HEK293 (cell line): Measurements from ENCODE around the gene HLA-DQA1.

Source experiments
- CTCF ChIA-PET: fragments of 350-600 bp; formaldehyde crosslinking; extraction: SDS; loops from one replicate; lab custom pipeline; 2021; ENCODE audit warnings: antibody characterized with exemption; lab: Yijun Ruan, JAX
- POLR2A ChIA-PET: fragments of 300-600 bp; formaldehyde crosslinking; extraction: SDS; loops from one replicate; lab custom pipeline; 2020; ENCODE audit warnings: antibody characterized with exemption, inconsistent platforms; lab: Yijun Ruan, JAX
- H3K27ac ChIP-seq: fragments of 200-500 bp; sonication (Bioruptor generic); 2 replicates; pipeline ENCODE4 v1.5.1; 2014; ENCODE audit warnings: low read depth, low read length, control low read depth, inconsistent platforms; ENCODE audit errors: extremely low read depth
- H3K36me3 ChIP-seq, 2 experiments: fragments of 200-500 bp in 1 of 2; sonication (Bioruptor generic) in 1 of 2; 1 replicate in 1 of 2; 2 replicates in 1 of 2; pipeline ENCODE4 v1.5.1; 2014 to 2017; ENCODE audit warnings: inconsistent platforms in 2 of 2, low read length in 2 of 2; ENCODE audit not compliant: control insufficient read depth in 2 of 2, insufficient read depth in 1 of 2
- H3K4me1 ChIP-seq: fragments of 200-500 bp; sonication (Bioruptor generic); 2 replicates; pipeline ENCODE4 v1.5.1; 2014; ENCODE audit warnings: mild to moderate bottlenecking, low read length, inconsistent platforms; ENCODE audit not compliant: control insufficient read depth, insufficient read depth
- H3K4me3 ChIP-seq: 2 replicates; pipeline ENCODE4 v1.5.1; 2011; ENCODE audit warnings: low read depth, mild to moderate bottlenecking, control low read depth, low read length, moderate library complexity
- H3K9me3 ChIP-seq: fragments of 200-500 bp; sonication (Bioruptor generic); 2 replicates; pipeline ENCODE4 v1.5.1; 2014; ENCODE audit warnings: low read depth, low read length, inconsistent platforms; ENCODE audit not compliant: control insufficient read depth, insufficient read depth
- BCL11B ChIP-seq: fragments of 450-650 bp; formaldehyde crosslinking; IDR thresholded peaks from 2 replicates; pipeline ENCODE4 v1.5.1; 2016; ENCODE audit warnings: low read depth, missing biosample characterization, missing genetic modification characterization
- KLF1 ChIP-seq: fragments of 450-650 bp; formaldehyde crosslinking; IDR thresholded peaks from 2 replicates; pipeline ENCODE4 v1.5.1; 2016; ENCODE audit warnings: missing biosample characterization, missing genetic modification characterization
- REPIN1 ChIP-seq: fragments of 450-650 bp; formaldehyde crosslinking; IDR thresholded peaks from 2 replicates; pipeline ENCODE4 v1.5.1; 2017; ENCODE audit warnings: missing biosample characterization, missing genetic modification characterization, low read depth
- ZNF146 ChIP-seq: fragments of 450-650 bp; formaldehyde crosslinking; IDR thresholded peaks from 2 replicates; pipeline ENCODE4 v1.5.1; 2016; ENCODE audit warnings: missing biosample characterization, missing genetic modification characterization
- ZNF18 ChIP-seq: fragments of 450-650 bp; formaldehyde crosslinking; IDR thresholded peaks from 2 replicates; pipeline ENCODE4 v1.5.1; 2016; ENCODE audit warnings: missing biosample characterization, missing genetic modification characterization
- ZNF184 ChIP-seq: fragments of 450-650 bp; IDR thresholded peaks from 2 replicates; pipeline ENCODE4 v1.5.1; 2018; ENCODE audit warnings: missing biosample characterization, mild to moderate bottlenecking, missing genetic modification characterization
- ZNF223 ChIP-seq: fragments of 450-650 bp; formaldehyde crosslinking; IDR thresholded peaks from 2 replicates; pipeline ENCODE4 v1.5.1; 2016; ENCODE audit warnings: missing biosample characterization, missing genetic modification characterization
- ZNF23 ChIP-seq: fragments of 450-650 bp; formaldehyde crosslinking; IDR thresholded peaks from 2 replicates; pipeline ENCODE4 v1.5.1; 2016; ENCODE audit warnings: missing biosample characterization, missing genetic modification characterization, borderline replicate concordance
- ZNF24 ChIP-seq: fragments of 450-650 bp; formaldehyde crosslinking; IDR thresholded peaks from 2 replicates; pipeline ENCODE4 v1.5.1; 2016; ENCODE audit warnings: missing biosample characterization, missing genetic modification characterization
- ZNF354C ChIP-seq: fragments of 450-650 bp; formaldehyde crosslinking; IDR thresholded peaks from 2 replicates; pipeline ENCODE4 v1.5.1; 2016; ENCODE audit warnings: missing biosample characterization, missing genetic modification characterization, low read depth, borderline replicate concordance
- ZNF362 ChIP-seq: fragments of 450-650 bp; formaldehyde crosslinking; IDR thresholded peaks from 2 replicates; pipeline ENCODE4 v1.5.1; 2016; ENCODE audit warnings: missing biosample characterization, missing genetic modification characterization
- ZNF391 ChIP-seq: fragments of 450-650 bp; formaldehyde crosslinking; IDR thresholded peaks from 2 replicates; pipeline ENCODE4 v1.5.1; 2016; ENCODE audit warnings: low read depth, missing biosample characterization, missing genetic modification characterization, borderline replicate concordance
- ZNF426 ChIP-seq: fragments of 450-650 bp; formaldehyde crosslinking; IDR thresholded peaks from 2 replicates; pipeline ENCODE4 v1.5.1; 2017; ENCODE audit warnings: missing biosample characterization, missing genetic modification characterization, mild to moderate bottlenecking, inconsistent platforms, moderate library complexity
- ZNF549 ChIP-seq: fragments of 450-650 bp; IDR thresholded peaks from 2 replicates; pipeline ENCODE4 v1.5.1; 2018; ENCODE audit warnings: missing biosample characterization, missing genetic modification characterization, mild to moderate bottlenecking, inconsistent platforms, moderate library complexity
- ZNF621 ChIP-seq: fragments of 450-650 bp; formaldehyde crosslinking; IDR thresholded peaks from 2 replicates; pipeline ENCODE4 v1.5.1; 2017; ENCODE audit warnings: missing biosample characterization, missing genetic modification characterization
- ZNF639 ChIP-seq: fragments of 450-650 bp; formaldehyde crosslinking; IDR thresholded peaks from 2 replicates; pipeline ENCODE4 v1.5.1; 2016; ENCODE audit warnings: missing biosample characterization, missing genetic modification characterization
- ZNF654 ChIP-seq: fragments of 450-650 bp; formaldehyde crosslinking; IDR thresholded peaks from 2 replicates; pipeline ENCODE4 v1.5.1; 2016; ENCODE audit warnings: low read depth, missing biosample characterization, missing genetic modification characterization
- ZNF76 ChIP-seq: fragments of 450-650 bp; formaldehyde crosslinking; IDR thresholded peaks from 2 replicates; pipeline ENCODE4; 2016; ENCODE audit warnings: low read depth, missing biosample characterization, missing genetic modification characterization, borderline replicate concordance
- ZNF791 ChIP-seq: fragments of 450-650 bp; formaldehyde crosslinking; IDR thresholded peaks from 2 replicates; pipeline ENCODE4 v1.5.1; 2016; ENCODE audit warnings: missing biosample characterization, missing genetic modification characterization
- TF ChIP-seq, protein P1 (sequence below): fragments of 450-650 bp; formaldehyde crosslinking; IDR thresholded peaks from 2 replicates; pipeline ENCODE4 v1.5.1; 2016; ENCODE audit warnings: missing biosample characterization, missing genetic modification characterization
- TF ChIP-seq, protein P2 (sequence below): fragments of 450-650 bp; formaldehyde crosslinking; IDR thresholded peaks from 2 replicates; pipeline ENCODE4 v1.5.1; 2016; ENCODE audit warnings: missing biosample characterization, missing genetic modification characterization
- TF ChIP-seq, protein P3 (sequence below): fragments of 450-650 bp; formaldehyde crosslinking; IDR thresholded peaks from 2 replicates; pipeline ENCODE4 v1.5.1; 2016; ENCODE audit warnings: missing biosample characterization, missing genetic modification characterization

Gene HLA-DQA1

GRCh38 chr6:32637219-32637880 lies at the start of gene HLA-DQA1:
TSS of gene HLA-DQA1 (plus strand) at chr6:32637406. CDS start at chr6:32637459, 53 bp downstream.
- ChIA-PET POLR2A (no interaction called here), CTCF (interaction anchor here (1.0 to 8.5 kb wide), 8 partner anchors 15 to 442 kb away, joined by 3 to 101 read pairs (median 5); partner anchors contain the start of gene HLA-DQB1)
- H3K4me3 ChIP-seq = no peak within 1 kb of the TSS
- no peaks in the 10 kb centered on the region for H3K36me3 ChIP-seq
- no peaks in the 10 kb centered on the region for H3K9me3 ChIP-seq
- H3K27ac ChIP-seq = peak within 1 kb of the TSS; percentile 21; the same call in 1 of the 2 replicates
- TF ChIP-seq ZNF391 (tag by site-specific recombination) (no peak), ZNF184 (tag by site-specific recombination) (no peak), ZNF549 (tag by site-specific recombination) (no peak), ZNF426 (no peak), ZNF354C (no peak), ZNF654 (tag by site-specific recombination) (no peak), BCL11B (no peak), ZNF18 (tag by site-specific recombination) (no peak), KLF1 (tag by site-specific recombination) (no peak), ZNF621 (tag by site-specific recombination) (no peak), ZNF362 (tag by site-specific recombination) (no peak), ZNF24 (no peak), ZNF76 (tag by site-specific recombination) (no peak), ZNF146 (tag by site-specific recombination) (no peak)
- TF ChIP-seq, protein P1, sequence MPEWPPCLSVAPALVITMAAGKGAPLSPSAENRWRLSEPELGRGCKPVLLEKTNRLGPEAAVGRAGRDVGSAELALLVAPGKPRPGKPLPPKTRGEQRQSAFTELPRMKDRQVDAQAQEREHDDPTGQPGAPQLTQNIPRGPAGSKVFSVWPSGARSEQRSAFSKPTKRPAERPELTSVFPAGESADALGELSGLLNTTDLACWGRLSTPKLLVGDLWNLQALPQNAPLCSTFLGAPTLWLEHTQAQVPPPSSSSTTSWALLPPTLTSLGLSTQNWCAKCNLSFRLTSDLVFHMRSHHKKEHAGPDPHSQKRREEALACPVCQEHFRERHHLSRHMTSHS (tag by site-specific recombination) = no peak
- TF ChIP-seq, protein P2, sequence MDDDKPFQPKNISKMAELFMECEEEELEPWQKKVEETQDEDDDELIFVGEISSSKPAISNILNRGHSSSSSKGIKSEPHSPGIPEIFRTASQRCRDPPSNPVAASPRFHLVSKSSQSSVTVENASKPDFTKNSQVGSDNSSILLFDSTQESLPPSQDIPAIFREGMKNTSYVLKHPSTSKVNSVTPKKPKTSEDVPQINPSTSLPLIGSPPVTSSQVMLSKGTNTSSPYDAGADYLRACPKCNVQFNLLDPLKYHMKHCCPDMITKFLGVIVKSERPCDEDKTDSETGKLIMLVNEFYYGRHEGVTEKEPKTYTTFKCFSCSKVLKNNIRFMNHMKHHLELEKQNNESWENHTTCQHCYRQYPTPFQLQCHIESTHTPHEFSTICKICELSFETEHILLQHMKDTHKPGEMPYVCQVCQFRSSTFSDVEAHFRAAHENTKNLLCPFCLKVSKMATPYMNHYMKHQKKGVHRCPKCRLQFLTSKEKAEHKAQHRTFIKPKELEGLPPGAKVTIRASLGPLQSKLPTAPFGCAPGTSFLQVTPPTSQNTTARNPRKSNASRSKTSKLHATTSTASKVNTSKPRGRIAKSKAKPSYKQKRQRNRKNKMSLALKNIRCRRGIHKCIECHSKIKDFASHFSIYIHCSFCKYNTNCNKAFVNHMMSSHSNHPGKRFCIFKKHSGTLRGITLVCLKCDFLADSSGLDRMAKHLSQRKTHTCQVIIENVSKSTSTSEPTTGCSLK (tag by site-specific recombination) = no peak
- H3K4me1 ChIP-seq = peaks cover 17% of the 10 kb centered on the region

DNA sequence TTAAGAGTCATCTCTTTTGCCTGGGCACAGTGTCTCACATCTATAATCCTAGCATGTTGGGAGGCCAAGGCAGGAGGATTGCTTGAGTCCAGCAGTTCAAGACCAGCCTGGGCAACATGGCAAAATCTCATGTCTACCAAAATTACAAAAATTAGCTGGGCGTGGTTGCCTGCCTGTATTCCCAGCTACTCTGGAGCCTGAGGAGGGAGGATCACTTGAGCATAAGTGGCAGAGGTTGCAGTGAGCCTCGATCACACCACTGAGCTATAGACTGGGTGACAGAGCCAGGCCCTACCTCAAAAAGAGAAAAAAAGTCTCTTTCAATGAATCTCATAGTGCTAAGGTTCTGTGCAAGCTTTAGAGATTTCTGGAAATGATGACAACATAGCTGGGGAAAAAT lies 49.0 kb upstream of the HLA-DQA1 start:
- H3K9me3 ChIP-seq = no peaks in the 10 kb centered on the region
- H3K36me3 ChIP-seq = no peaks in the 10 kb centered on the region
- CTCF ChIA-PET = interaction anchor here (1.0 to 1.6 kb wide), 2 partner anchors 34 to 378 kb away, joined by 3 to 7 read pairs; no protein-coding TSS in a partner anchor
- H3K27ac ChIP-seq = no peak overlapping the region
- no peak overlapping the region for H3K4me3 ChIP-seq
- no peaks in the 10 kb centered on the region for H3K4me1 ChIP-seq
- POLR2A ChIA-PET = no interaction called here
- TF ChIP-seq ZNF791 (no peak), ZNF639 (no peak), REPIN1 (no peak), ZNF223 (no peak), ZNF23 (tag by site-specific recombination) (no peak)
- TF ChIP-seq, protein P3, sequence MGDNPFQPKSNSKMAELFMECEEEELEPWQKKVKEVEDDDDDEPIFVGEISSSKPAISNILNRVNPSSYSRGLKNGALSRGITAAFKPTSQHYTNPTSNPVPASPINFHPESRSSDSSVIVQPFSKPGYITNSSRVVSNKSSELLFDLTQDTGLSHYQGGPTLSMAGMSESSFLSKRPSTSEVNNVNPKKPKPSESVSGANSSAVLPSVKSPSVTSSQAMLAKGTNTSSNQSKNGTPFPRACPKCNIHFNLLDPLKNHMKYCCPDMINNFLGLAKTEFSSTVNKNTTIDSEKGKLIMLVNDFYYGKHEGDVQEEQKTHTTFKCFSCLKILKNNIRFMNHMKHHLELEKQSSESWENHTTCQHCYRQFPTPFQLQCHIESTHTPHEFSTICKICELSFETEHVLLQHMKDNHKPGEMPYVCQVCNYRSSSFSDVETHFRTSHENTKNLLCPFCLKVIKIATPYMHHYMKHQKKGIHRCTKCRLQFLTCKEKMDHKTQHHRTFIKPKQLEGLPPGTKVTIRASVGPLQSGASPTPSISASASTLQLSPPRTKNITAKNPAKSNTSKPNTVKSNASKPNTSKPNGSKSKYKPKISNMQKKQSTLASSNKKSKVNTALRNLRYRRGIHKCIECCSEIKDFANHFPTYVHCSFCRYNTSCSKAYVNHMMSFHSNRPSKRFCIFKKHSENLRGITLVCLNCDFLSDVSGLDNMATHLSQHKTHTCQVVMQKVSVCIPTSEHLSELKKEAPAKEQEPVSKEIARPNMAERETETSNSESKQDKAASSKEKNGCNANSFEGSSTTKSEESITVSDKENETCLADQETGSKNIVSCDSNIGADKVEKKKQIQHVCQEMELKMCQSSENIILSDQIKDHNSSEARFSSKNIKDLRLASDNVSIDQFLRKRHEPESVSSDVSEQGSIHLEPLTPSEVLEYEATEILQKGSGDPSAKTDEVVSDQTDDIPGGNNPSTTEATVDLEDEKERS = no peak
